Fibroblast of lung (primary cell): ENCODE data around the gene SDE2.

Experiments
- EZH2 ChIP-seq: IDR thresholded peaks from 2 replicates; pipeline ENCODE4 v1.5.1; 2012; ENCODE audit warnings: low read length, control low read depth, mild to moderate bottlenecking; ENCODE audit errors: missing control alignments
- TF ChIP-seq, protein P1 (sequence below), 2 donors: IDR thresholded peaks in 1 of 2; conservative IDR thresholded peaks in 1 of 2; 1 replicate in 1 of 2; 2 replicates in 1 of 2; pipeline ENCODE4 v1.5.1; 2011 to 2012; ENCODE audit warnings: low read length in 2 of 2, control low read depth in 1 of 2, inconsistent platforms in 1 of 2, low read depth in 1 of 2, mild to moderate bottlenecking in 1 of 2

DNA sequence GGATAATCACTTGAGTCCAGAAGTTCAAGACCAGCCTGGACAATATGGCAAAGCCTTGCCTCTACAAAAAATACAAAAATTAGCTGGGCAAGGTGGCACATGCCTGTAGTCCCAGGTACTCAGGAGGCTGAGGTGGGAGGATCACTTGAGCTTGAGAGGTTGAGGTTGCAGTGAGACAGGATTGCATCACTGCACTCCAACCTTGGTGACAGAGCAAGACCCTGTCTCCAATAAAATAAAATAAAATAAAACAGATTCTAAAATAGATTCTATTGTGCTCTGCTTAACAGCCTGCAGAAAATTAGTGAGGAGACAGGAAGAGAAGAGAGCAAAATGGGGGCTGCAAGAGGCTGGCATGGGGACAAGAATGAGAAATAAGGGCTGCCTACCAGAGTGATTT, 7.5 kb upstream of the SDE2 start:
- TF ChIP-seq EZH2 = no peak
- TF ChIP-seq, protein P1, sequence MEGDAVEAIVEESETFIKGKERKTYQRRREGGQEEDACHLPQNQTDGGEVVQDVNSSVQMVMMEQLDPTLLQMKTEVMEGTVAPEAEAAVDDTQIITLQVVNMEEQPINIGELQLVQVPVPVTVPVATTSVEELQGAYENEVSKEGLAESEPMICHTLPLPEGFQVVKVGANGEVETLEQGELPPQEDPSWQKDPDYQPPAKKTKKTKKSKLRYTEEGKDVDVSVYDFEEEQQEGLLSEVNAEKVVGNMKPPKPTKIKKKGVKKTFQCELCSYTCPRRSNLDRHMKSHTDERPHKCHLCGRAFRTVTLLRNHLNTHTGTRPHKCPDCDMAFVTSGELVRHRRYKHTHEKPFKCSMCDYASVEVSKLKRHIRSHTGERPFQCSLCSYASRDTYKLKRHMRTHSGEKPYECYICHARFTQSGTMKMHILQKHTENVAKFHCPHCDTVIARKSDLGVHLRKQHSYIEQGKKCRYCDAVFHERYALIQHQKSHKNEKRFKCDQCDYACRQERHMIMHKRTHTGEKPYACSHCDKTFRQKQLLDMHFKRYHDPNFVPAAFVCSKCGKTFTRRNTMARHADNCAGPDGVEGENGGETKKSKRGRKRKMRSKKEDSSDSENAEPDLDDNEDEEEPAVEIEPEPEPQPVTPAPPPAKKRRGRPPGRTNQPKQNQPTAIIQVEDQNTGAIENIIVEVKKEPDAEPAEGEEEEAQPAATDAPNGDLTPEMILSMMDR (conservative IDR thresholded peaks at IDR 0.05 in 1 of 2, IDR thresholded peaks at IDR 0.05 in 1 of 2; ENCODE audit: low read depth in 1 of 2, low read length in 2 of 2) = no peak
